Measurements from ENCODE around the gene PCDH15.
"Not testable (repeated sequence)": the region's sequence is repeated elsewhere in the genome, so short reads cannot be mapped to it uniquely, and the experiment has no call there.

PCDH15 gene

DNA sequence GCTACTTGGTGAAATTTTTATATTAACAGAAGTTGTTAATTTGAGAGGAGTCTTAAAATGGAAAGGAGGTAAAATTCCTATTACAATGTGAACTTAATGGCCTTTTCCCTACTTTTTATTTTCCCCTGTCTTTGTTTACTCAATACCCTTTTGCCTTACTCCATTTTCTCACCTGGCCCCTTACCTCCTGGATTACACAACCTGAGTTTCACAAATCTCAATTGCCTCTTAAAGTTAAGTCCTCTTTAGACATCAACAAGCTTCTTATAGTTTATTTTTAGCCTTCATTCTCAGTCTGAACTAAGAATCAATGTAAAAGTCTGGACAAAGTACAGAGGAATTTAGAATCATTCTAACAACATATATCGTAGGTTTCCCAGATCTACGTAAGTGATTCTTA, 247.0 kb downstream of the PCDH15 start:
- DNase-seq (ENCODE audit: low read depth in 3 of 3) = no peak

DNA sequence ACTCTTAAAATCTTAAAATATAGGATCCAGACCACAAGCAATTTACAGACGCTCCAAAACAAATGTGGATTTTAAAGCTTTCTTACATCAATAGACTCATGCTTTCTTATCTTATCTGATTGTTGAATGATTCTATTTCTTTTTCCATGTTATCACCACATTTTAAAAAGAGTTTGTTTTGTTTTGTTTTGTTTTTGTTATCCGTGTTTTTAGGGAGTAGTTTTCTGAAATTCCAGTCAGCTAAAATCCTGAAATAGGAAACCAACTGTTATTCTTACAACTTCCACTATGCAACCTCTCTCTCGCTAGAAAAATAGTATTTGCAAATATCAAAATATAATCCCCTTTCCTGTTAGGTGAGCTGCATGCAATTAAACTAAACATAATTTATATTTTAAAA, 251.0 kb downstream of the PCDH15 start:
- no peak for DNase-seq (ENCODE audit: low read depth in 3 of 3)

DNA sequence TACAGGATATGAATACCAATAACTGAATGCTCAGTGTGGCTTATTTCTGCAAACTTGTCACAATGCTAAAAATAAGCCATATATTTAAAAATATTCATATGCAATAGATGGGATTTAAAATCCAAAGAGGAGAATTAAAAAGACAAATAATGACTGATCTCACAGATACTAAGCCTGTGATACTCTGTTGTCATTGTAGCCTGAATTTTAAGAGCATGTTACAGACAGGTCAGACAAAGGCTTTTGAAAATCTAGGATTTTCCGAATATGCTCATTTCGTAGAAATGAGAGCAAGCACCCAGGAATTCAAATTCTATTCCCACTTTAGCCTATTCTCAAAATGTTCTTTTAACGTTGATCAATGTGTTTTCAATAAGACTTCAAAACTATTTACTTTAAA, 269.7 kb downstream of the PCDH15 start:
- no peak for DNase-seq (ENCODE audit: low read depth in 3 of 3)

DNA sequence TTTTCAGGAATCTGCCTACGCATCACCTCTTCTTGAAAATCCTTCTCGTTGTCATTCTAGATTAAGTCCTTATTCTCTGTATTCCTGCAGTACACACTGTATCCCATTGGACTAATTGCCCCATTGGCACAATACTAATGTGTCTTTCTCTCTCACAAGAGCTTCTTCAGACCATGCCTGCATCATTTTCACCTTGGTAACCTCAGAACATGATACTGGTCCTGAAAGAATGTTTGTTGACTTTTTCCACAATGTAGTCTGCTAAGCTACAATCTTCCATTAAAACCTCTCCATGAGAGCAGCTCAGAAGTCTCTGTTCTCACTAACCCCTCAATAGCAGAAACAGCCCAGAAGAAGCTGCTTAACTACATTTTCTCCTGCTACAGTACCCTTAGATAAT, 270.7 kb downstream of the PCDH15 start:
- DNase-seq (ENCODE audit: low read depth in 3 of 3) = no peak

DNA sequence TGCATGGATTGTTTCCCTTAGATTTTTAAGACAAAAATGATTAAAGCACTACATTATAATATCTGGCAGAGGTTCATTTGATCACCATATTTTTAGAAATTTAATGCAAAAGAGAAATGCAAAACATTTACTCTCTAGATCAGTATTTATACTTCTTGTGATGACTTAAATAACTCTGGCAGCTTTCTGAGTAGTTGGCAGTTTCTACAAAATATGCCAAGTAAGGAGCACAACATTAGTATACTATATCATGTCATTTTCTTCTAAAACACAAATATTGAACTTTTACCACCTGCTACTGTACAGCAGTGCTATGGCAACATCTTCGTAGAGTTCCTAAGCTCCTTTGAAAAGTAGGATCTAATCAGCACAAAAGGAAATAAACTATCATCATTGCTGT, 275.2 kb downstream of the PCDH15 start:
- DNase-seq (ENCODE audit: low read depth in 3 of 3) = no peak

DNA sequence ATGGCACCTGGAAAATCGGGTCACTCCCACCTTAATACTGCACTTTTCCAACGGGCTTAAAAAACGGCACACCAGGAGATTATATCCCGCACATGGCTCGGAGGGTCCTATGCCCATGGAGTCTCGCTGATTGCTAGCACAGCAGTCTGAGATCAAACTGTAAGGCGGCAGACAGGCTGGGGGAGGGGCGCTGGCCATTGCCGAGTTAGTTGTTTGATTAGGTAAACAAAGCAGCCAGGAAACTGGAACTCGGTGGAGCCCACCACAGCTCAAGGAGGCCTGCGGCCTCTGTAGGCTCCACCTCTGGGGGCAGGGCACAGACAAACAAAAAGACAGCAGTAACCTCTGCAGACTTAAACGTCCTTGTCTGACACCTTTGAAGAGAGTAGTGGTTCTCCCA, 285.8 kb downstream of the PCDH15 start:
- DNase-seq (ENCODE audit: low read depth in 3 of 3) = not testable (repeated sequence)

DNA sequence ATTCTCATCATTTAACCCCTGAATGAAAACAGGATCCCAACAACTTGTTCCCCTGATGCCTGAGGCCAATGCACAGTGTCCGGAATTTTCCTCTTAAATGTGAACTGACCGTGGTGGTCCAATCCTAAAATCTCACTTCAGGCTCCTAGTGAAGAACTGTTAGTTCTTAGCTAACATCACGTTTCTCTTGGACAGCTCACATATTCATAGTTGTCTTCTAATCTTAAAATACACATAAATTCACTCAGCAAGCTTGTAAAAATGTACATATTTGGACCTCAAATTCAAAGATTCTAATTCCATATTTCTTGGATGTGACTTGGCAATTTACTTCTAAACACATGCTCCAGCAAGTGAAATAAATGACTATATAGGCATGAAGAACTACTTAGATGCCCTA, 297.2 kb downstream of the PCDH15 start:
- no peak for DNase-seq (ENCODE audit: low read depth in 3 of 3)

DNA sequence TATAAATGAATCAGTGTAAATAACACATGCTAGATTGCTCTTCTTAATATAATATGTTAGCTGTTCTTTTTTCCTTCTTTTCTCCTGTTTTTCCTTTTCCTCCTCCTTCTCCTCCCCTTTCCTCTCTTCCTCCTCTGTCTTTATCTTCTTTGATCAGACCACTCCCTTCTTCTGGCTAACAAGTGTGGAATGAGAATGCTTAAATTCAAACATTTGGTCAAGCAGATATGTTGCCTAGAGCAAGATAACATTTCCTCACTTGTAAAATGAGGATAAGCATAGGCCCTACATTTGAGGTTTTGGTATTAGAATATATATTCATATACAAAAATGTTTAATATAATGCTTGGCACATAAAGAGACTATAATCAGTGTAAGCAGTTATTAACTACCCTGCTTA, 299.1 kb downstream of the PCDH15 start:
- DNase-seq (ENCODE audit: low read depth in 3 of 3) = no peak

DNA sequence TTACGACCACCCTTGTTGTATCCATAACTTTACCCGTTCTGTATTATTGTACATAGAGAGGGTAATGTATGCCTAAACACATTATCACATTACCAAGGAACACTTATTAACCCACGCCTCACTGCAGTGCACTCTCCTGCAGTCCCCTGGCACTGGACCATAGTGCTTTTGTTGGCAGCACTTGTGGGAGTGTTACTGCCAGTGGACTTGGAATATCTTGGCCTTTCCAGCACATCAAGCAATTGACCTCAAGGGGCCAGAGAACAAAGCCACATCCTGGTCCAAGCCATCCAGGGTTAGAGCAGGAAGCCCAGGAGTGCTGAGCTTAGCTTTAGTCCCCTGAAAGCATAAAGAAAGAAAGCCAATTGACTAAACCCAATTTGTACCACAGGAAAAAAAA, 304.2 kb downstream of the PCDH15 start:
- DNase-seq (ENCODE audit: low read depth in 3 of 3) = no peak

DNA sequence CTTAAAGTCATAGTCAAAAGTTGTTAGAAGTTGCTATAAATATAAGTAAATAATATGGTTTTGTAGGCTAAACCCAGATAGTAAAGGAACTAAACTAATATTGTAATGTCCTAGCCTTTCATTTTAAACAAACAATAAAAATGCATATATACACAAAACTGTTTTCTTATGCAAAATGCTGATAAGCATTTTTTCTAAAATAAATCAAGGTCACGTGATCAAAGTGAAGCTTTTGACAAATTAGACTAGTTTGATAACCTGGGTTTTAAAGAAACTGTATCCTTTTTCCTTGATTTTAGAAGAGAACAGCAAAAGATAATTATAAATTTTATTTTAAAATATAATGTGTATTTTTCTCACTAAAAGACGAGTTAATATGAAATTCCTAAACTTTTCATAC, 313.3 kb downstream of the PCDH15 start:
- DNase-seq (ENCODE audit: low read depth in 3 of 3) = no peak

DNA sequence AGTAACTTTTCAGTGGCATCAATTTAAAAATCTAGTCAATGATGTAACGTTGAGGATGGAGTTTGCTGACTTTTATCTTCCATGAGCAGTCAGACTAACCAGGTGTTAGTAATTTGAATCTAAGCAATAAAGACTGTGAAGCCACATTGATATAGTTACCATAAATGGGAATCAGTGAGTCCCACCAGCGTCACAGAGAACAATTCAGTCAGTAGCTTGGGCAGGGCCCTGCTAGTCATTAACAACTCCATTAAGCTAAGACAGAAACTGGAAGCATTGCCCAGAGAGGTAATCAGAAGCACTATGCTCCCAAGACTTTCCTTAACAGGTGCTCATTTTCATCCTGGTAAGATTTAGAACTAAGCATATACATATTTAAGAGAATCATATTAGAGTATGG, 315.1 kb downstream of the PCDH15 start:
- DNase-seq (ENCODE audit: low read depth in 3 of 3) = no peak

DNA sequence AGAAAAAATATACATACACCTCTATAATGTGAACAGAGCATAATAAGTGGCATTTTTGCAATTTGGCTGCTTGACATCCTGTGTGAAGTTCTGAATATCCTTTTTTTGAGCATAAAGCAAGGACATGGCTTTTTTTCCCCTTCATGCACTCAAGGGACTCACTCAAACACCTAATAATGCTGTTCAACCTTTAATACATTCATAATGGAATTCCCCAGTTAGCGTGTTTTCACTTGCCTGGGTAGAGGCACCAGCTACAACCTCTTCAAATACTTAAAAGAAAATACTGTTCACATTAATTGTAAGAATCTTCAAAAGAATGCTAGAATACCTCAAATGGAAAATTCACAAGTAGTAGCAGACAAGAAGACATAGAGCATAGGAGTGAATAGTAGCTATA, 316.8 kb downstream of the PCDH15 start:
- no peak for DNase-seq (ENCODE audit: low read depth in 3 of 3)

DNA sequence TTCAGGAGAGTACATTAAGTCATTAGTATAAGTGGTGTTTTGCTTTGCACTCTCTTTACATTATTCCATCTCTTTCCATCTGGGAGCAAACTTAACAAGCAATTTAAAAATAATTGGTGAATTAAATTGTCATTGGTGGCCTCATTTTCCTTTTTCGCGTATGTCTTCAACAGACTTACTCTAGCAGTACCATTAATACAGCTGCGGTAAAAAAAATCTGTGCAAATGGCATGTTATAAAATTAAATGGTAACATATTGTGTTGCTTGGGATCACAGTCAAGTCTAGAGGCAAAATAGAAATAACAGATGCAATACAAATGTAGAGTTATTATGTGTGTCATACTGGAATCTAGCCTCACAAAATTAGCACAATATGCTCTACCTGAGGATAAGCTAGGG, 322.4 kb downstream of the PCDH15 start:
- DNase-seq (ENCODE audit: low read depth in 3 of 3) = no peak

DNA sequence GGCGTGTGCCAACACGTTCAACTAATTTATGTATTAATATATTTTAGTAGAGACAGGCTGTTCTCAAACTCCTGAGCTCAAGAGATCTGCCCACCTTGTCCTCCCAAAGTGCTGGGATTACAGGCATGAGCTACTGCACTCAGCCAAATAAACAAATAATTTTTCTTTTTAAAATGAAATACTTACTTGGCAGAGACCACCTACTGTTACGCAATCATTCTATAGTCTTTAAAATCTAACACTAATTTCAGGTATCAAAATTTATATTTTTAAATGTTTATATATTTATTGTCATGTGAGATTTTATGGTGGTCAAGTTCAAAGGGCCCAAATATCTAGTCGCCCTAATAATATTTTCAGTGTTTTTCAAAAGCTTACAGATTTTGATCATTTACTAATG, 323.3 kb downstream of the PCDH15 start:
- no peak for DNase-seq (ENCODE audit: low read depth in 3 of 3)

DNA sequence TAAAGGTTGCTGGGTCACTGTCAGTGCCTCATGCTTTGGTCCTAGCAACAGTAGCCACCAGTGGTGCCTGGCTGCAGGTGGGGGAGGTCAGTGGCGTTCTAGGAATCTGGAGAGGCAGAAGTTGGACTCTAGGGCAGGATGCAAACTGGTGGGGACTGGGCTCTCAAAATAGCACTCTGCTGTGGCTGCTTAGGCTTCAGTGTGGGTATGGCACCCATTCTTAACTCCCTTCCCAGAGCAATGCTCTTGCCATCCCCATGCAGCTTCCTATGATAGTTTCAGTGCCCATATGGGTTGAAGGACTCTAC, 330.8 kb downstream of the PCDH15 start:
- DNase-seq (ENCODE audit: low read depth in 3 of 3) = no peak

DNA sequence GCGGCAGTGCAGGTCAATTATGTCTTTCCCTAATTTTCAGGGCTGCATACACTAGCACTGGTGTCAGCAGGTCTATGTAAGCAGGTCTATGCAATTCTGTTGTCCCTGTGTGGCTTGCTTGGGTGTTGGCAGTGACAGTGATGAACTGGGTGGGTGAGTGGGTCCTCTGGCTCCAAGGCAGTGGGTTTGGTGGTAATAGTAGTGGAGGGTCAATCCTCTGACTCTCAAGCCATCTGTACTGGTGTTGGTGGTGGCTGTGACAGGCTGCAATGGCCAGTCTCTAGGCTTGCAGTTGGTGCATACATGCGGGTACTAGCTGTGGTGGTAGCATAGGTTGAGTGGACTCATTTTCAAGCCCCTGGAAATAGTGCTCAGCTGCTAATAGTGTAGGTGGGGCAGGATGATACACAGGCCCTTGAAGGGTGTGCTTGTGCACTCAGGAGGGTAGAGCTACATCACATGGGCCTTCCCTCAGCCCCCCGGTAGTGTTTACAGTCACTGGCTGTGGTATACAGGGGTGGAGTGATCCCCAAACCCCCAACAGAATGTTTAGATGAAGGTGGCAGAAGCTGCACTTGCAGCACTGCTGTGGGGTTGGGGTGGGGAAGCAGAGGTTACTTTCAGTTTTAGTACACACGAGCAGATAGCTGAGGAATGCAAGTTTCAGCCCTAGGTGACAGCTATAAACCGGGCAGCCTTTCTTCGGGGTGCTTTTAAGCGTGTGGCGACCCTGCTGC, 331.3 kb downstream of the PCDH15 start:
- DNase-seq (ENCODE audit: low read depth in 3 of 3) = no peak

DNA sequence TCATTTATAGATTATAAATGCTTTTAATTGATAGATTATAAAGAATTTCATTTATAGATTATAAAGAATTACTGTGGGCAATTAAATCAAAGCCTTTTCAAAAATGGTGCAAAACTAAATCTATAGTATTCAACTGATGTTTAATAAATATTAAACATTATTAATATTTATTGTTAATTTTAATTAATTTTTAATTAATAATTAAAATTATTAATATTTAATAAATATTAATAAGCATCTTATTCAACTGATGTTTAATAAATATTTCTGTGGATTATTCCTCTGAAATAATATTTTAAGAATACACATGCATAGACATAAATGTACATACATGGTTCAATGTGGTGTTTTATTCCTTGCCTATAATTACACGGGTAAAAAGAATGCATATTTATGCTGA, 346.8 kb downstream of the PCDH15 start:
- no peak for DNase-seq (ENCODE audit: low read depth in 3 of 3)

DNA sequence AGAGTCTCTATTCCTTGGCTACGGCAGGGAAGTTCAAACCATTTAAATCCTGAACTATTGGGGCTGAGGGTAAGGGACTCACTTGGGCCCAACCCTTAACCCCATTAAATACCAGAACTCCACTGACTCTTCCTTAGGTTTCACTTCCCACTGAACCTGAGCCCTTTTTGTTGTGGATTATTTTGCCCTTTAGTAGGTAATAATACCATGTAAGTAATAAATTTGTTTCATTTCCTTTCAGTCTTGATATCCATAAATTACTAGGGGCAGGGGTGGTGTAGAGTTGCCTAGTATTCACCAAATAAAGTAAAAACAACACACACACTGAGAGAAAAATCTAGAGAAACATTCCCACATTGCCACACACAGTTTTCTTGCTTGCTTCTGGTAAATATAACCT, 352.0 kb downstream of the PCDH15 start:
- DNase-seq (ENCODE audit: low read depth in 3 of 3) = no peak

DNA sequence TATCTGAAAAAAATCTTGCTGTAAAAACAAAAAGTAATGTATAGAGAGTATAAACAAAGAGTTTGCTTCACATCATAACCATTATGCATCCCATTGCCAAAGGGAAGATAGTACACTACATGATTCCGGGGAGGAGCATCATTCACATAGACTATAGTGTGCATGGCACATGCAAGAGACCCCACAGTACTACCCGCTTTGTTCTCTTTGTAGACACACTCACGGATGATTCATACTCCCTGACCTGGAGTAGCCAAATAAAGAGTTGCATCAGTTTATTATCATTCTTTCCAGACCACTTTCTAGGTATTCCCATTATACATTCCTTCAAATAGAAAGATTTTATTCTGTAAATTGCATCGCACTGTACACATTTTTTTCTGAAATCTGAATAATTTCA, 356.9 kb downstream of the PCDH15 start:
- no peak for DNase-seq (ENCODE audit: low read depth in 3 of 3)

DNA sequence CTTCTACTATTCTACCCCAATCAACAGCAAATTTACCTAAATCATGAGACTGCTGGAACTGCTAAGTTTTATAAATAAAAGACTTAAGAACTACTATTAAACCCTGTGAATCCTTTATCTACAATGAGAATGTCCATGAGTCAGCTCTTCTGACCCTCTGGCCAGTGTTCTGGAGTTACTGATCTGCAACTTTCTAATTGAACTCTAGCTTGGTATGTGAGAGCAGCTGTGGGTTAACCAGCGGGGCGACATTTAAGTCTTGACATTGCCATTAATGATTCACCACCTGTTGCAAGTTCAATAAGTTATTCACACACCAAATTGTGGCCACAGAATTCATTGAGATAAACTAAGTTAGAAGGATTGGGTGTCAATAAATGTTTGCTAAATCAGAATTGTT, 359.8 kb downstream of the PCDH15 start:
- DNase-seq (ENCODE audit: low read depth in 3 of 3) = no peak

DNA sequence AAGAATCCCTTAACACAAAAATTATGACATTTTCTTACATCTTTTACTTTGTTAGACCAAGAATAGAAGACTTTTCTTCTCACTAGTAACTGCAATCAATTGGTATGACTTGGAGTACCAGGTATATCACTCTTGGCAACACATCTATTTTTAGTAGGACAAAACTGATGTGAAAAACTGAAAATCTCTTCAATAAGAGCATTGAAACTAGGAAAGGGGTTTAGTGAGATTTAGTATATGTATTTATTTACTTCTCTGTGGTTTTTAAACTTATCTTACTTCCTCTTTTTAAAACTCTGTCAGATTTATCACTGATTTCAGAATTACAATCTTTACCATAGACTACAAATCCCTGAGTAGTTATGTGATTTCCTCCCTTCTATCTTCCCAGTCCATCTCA, 366.2 kb downstream of the PCDH15 start:
- DNase-seq (ENCODE audit: low read depth in 3 of 3) = no peak

DNA sequence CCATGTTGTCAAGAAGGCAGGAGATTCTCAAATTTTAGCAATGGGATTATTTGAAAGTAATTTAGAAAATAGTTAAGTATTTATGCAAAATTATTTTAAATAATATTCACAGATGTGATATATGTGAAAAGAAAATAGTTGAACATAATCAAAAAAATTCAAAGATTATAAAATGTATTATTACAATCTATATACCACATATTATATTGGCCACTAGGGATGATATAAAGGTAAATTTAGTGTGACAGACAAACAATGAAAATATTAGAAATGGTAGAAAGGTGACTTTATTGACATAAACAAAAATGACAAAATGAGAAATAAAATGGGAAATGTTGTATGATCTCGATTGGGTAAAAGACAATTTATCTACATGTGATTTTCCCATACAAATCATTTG, 385.5 kb downstream of the PCDH15 start:
- no peak for DNase-seq (ENCODE audit: low read depth in 3 of 3)

DNA sequence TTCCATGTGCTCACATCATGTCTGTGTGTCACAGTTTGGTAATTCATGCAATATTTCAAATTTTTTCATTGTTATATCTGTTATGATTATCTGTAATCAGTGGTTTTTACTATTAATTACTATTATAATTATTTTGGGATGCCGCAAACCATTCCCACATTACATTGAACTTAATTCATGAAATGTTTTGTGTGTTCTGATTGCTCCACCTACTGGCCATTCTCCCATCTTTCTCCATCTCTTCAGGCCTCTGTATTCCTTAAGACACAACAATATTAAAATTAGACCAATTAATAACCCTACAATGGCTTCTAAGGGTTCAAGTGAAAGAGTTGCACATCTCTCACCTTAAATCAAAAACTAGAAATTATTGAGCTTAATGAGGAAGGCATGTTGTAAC, 398.5 kb downstream of the PCDH15 start:
- no peak for DNase-seq (ENCODE audit: low read depth in 3 of 3)

DNA sequence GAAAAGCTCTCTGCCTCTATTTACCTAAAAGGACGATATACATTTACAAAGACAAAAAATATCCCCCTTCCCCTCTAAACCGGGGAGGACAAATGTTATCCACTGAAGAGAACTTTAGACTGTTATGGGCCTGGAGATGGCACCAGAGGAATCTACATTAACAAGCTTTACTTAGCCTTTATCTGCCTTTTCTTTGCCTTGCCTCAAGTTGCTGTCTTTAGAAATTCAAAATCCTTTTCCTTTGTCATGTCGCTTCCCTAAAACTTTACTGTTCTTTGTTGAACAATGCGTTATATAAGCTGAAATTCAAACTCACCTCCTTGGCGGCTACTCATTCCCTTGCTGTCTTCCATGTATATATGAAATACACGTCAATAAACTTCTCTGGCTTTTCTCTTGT, 405.0 kb downstream of the PCDH15 start:
- DNase-seq (ENCODE audit: low read depth in 3 of 3) = no peak

DNA sequence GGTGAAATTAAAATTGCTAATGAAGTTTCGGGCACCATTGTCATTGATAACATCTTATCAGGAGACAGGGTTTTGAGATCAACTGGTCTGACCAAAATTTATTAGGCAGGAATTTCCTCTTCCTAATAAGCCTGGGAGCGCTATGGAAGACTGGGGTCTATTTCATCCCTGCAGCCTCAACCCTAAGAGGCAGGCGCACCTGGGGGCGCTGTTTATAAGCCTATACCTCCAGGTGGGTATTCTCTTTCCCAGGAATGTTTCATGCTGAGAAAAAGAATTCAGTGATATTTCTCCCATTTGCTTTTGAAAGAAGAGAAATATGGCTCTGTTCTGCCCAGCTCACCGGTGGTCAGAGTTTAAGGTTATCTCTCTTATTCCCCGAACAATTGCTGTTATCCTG, 406.4 kb downstream of the PCDH15 start:
- DNase-seq (ENCODE audit: low read depth in 3 of 3) = not testable (repeated sequence)
